ENCODE data around the gene LCOR.

LCOR gene

GRCh38 chr10:96988426-96988825 lies 156.3 kb downstream of the LCOR start:
- DNase-seq = no peak

DNA sequence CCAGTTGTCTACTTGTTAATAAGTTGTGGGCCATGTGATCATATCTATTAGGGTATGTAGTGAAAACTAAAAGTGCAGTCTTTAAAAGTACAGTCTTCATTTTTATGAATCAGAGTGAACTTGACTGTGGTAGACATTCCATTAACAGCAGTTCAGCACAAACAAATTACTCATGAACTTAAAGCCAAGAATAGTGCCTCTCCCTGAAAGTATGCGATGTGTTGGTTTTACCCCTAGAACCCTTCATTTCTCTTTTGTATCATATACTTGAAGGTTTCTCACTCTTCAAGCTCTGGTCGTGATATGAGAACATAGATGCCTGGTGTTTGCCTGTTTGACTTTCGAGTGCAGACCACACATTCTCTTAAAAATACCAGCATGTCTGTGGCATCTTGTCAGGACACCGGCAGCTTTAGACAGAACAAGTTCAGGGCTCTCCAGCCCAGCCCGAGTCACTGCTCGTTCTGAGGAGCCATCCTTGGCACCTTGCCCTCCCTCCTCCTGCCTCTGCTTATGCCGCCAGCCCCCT lies 159.3 kb downstream of the LCOR start:
- DNase-seq = no peak

DNA sequence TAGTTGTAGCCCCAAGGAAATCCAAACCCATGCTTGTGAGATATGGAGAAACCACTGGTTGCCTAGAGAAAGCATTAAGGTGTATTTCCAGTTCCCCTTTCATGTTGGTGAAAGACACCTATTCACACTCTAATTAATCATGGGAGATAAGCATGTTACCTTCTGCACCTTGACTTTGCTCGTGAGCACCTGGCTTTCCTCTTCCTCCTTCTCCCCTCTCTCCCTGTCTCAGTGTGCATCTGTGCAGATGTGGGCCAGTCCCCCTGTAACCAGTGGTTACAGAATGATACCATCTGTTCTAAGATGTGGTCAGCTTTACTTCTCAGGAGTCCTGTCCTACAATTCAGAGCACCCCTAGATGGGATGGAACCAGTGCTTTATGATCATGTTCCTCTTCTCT lies 160.6 kb downstream of the LCOR start:
- no peak for DNase-seq

DNA sequence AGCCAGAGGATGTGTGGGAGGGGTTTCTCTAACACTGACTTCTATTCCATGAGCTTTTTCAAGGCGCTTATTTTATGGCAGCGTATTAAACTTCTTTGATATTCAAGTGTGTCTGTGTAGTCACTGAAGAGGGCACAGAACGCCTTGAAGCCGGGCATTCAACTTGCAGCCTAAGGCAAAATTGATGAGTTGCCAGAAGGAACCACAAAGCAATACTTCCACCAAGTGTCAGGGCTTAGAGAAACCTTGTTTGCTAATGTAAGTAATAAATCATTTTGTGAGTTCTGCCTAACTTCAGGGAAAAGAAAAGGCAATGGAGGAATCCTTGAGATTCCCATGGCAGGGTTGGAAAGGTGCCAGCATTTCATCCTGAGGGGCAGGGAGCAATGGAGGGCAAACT lies 163.8 kb downstream of the LCOR start:
- no peak for DNase-seq

DNA sequence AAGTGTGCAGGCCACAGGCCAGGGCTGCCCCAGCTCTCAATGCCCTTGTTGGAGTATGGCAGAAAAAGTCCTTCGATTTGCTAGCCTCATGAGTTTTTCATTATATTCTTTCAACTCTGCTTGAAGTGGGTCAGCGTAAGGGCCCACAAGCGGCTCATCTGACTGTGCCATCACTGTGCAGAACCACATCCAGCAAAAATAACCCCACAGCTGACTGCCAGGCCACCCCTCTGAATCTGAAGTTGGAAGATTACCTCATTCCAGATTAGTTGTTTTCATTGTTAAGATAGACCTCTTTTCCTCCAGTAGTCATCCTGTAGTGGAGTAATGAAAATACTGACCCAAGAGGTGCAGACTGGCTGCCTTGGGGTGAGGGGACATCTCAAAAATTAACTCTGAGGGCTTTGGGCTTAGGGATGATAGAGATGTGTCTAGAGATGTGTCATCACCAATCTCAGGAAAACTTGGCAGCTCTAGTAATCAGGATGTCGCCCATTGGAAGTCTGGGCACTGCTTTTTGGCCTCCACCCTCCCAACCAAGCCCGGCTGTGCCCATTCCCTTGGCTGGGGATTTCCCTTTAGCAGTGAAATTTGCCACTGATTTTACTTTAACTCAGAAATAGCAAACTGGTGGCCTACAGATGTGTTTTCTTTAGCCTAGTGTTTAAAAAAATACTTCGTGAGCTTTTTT lies 164.3 kb downstream of the LCOR start:
- DNase-seq = no peak

GRCh38 chr10:96998329-96998888 lies 166.3 kb downstream of the LCOR start:
- no peak for DNase-seq

GRCh38 chr10:96999337-96999736 lies 167.2 kb downstream of the LCOR start:
- no peak for DNase-seq

GRCh38 chr10:96999987-97000386 lies 167.9 kb downstream of the LCOR start:
- no peak for DNase-seq

DNA sequence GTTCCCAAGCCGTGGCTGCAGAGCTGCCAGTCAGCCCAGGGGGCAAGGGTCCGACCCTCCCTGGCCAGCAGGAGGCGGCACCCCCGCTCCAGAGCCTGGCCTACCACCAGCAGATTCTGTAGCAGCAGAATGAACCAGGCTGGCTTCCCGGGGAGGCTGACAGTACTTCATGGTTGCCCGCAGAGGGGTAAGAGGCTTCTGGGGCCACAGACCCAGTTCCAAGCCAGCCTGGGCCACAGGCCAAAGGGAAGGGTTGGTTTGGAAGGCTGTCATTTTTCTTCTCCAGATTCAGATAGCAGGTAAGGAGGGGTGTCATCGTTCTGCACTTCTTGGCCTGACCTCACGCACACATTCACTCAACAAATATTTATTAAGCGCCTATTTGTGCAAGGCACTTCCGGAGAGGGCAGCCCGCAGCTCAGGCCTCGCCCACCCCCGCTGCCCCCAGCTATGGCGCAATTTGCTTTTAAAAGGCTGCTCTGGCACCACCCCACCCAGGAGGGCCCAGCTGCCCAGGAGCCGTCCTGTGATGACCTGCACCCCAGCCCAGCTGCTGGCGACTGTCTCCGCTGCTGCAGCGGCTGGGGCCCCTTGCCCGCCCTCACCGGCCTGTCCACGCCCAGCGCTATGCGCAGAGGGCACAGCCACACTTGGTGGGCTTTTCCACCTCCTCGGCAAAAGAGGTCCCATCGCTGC lies 168.5 kb downstream of the LCOR start:
- DNase-seq = no peak

DNA sequence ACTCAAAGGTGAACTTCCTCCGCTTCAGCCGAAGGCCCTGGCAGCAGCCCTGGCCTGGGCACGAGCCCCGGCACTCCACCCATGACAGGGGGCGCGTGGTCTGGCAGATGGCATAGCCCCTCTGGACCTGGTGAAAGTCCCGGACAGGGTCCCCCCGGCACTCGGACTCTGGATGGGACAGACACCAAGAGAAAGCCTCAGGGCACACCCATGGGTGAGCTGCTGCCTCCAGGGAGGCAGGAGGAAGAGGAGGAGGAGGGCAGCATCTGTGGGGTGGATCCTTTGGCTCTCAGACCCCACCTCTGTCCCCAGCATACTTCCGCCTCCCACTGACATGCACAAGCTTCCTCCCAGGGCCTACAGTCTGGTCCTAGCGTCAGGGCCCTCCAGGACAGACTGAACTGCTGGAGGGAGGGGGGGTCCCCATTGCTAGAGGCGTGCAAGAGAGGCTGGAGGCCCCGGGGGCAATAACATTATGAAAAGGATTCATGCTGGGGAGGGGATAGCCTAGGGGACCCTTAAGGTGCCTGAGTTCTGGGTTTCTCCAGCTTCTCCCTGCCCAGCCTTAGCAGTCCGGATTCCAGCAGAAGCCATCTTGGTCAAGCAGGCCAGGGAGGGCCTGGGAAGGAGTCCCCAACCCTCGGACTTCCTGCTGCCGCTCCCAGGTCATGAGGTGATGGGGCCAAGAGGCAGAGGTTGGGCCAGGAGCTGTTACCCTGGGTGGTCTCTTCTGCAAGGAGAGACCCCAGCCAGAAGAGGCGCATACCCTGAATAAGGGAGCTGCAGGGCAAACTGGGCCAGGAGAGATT lies 169.3 kb downstream of the LCOR start:
- DNase-seq = no peak

DNA sequence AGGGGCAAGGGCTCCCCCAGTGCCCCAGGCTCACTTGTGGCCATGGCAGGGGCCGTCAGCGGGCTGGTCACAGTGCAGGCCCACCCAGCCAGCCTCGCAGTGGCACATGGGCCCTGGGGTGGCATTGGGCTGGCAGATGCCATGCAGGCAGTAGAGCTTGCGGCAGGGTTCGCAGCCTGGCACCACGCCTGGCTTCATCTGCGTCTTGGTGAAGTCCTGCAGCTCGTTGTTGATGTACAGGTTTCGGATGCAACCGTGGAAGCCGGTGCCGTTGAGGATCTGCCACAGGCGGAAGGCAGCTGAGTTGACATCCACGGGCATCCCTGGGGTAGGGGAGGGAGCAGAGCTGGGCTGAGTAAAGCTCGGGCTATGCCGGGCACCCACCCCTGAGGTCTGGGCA lies 170.6 kb downstream of the LCOR start:
- DNase-seq = no peak

GRCh38 chr10:97003151-97003803 lies 171.2 kb downstream of the LCOR start:
- DNase-seq = no peak

DNA sequence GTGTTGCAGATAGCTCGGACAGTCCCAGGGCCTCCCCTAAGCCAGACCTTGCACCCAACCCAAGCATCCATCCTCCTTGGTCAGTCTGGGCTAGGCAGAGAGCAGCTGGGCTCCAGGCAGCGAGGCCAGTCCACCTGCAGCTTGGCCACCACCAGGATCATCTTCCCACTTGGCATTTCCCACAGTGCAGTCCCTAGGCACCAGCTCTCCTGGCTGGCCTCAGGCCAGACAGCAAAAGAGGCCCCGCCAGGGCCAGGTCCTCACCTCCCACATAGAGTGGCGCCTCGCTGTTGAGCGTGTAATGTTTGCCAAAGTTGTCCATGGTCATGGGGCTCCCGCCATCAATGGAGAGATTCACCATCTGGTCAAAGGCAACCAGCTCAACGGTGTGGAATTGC lies 171.7 kb downstream of the LCOR start:
- DNase-seq = no peak

GRCh38 chr10:97004591-97004990 lies 172.5 kb downstream of the LCOR start:
- DNase-seq = no peak

GRCh38 chr10:97005349-97005748 lies 173.3 kb downstream of the LCOR start:
- no peak for DNase-seq

- DNase-seq = no peak
Observed at GRCh38 chr10:97006364-97006763, 174.3 kb downstream of the LCOR start.

DNA sequence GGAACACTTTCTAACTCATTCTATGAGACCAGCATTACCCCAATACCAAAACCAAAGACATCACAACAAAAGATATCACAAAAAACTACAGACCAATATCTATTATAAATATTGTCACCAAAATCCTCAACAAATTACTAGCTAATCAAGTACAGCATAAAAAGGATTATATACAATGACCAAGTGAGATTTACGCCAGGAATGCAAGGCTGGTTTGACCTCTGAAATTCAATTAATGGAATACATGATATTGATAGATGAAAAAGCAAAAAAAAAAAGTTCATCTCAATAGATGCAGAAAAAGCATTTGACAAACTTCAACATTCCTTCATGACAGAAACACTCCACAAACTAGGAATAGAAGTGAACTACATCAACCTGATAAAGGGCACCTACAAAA lies 175.3 kb downstream of the LCOR start:
- DNase-seq = no peak

DNA sequence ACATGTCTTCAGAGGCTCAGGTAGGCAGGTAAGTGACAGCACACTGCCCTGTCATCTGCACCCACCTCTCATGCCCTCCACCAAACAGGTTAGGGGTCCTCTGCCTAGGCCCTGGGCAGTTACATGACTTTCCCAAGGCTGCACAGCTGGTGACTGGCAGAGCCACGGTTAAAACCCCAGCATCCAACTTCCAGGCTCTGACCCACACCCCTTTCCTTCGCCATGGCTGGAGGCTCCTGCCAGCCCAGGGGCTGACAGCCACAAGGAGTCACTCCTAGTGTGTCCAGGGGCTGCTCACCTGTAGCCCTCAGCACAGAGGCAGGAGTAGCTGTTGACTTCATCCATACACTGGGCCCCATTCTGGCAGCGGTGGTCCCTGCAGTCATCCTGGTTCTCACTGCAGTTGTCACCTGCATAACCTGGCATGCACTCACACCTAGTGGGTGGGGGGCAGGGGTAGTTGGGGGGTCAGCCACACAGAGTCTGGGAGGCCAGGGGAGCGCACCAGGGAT lies 178.7 kb downstream of the LCOR start:
- DNase-seq = no peak

- no peak for DNase-seq
Observed at GRCh38 chr10:97011397-97011796, 179.3 kb downstream of the LCOR start.

- no peak for DNase-seq
Observed at GRCh38 chr10:97012470-97012869, 180.4 kb downstream of the LCOR start.

DNA sequence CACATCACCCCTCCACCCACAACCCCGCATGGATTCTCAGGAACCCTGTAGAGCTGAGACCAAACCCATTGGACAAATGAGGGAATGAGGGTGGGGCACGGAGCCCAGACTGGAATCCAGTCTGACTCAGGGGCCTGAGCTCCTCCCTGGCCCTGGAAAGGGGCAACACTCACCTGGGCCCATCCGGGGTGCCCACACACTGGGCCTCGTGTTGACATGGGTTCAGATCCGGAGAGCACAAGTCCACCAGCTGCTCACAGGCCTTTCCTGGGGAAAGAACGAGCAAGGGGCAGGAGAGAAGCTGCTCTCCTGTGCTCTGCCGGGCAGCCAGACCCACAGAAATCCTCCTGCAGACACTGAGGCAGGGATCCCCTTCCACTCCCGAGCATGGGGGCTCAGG lies 181.5 kb downstream of the LCOR start:
- no peak for DNase-seq

DNA sequence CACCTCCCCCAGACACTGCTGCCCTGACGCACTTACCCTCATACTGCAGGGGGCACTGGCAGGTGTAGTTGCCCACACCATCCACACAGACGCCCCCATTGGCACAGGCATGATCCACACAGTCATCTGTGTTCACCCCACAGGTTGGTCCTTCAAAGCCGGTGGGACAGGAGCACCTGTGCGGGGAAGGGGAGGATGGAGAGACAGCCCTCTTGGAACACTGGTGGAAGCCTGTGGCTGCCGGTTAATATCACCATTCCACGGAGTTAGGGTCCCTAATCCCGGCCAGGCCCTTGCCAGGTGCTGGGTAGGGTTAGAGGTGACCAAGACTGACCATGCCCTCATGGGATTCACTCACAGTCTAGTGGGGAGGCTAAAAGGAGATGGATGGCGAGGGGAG lies 181.9 kb downstream of the LCOR start:
- DNase-seq = no peak

- DNase-seq = no peak
Observed at GRCh38 chr10:97015240-97015639, 183.1 kb downstream of the LCOR start.

Measured in activated gamma-delta T cell treated with Interleukin-2 at 50 U/mL for 16 hours (primary cell).